ENCODE results near the gene HIPK4.
"Not testable (repeated sequence)": the region's sequence is repeated elsewhere in the genome, so short reads cannot be mapped to it uniquely, and the experiment has no call there.

Gene HIPK4

GRCh38 chr19:40335855-40336600, 54.0 kb downstream of the HIPK4 start:
- no peak for DNase-seq

- DNase-seq = no peak
Measured at GRCh38 chr19:40335101-40335500, 54.9 kb downstream of the HIPK4 start.

- not testable (repeated sequence) for DNase-seq
Measured at GRCh38 chr19:40333083-40333482, 56.9 kb downstream of the HIPK4 start.

GRCh38 chr19:40332669-40333068, 57.3 kb downstream of the HIPK4 start:
- DNase-seq = no peak

GRCh38 chr19:40331052-40331451, 58.9 kb downstream of the HIPK4 start:
- DNase-seq = no peak
